Dendritic cell treated with granulocyte-macrophage colony-stimulating factor and Interleukin-4, amounts not matched to agents 40 ng/mL and 50 ng/mL, for 4 days (primary cell): ENCODE results near the gene CHGA.

Source experiments
- H3K27ac Mint-ChIP-seq: one replicate; pipeline ENCODE4 v1.8.0; 2022; ENCODE audit warnings: mild to moderate bottlenecking, mixed read lengths
- H3K27me3 Mint-ChIP-seq: one replicate; pipeline ENCODE4 v1.8.0; 2022; ENCODE audit warnings: mild to moderate bottlenecking, mixed read lengths
- H3K36me3 Mint-ChIP-seq: one replicate; pipeline ENCODE4 v1.8.0; 2022; ENCODE audit warnings: low read depth, mixed read lengths
- H3K4me1 Mint-ChIP-seq: one replicate; pipeline ENCODE4 v1.8.0; 2022; ENCODE audit warnings: low read depth, mixed read lengths
- H3K4me3 Mint-ChIP-seq: one replicate; pipeline ENCODE4 v1.8.0; 2022; ENCODE audit warnings: mild to moderate bottlenecking, moderate library complexity, mixed read lengths
- H3K9me3 Mint-ChIP-seq: one replicate; pipeline ENCODE4 v1.8.0; 2022; ENCODE audit warnings: mixed read lengths
- intact Hi-C: fragments of 100-400 bp; cut with micrococcal nuclease; formaldehyde crosslinking; loops from one replicate; pipeline ENCODE4 v1.15.0; 2022

CHGA gene

DNA sequence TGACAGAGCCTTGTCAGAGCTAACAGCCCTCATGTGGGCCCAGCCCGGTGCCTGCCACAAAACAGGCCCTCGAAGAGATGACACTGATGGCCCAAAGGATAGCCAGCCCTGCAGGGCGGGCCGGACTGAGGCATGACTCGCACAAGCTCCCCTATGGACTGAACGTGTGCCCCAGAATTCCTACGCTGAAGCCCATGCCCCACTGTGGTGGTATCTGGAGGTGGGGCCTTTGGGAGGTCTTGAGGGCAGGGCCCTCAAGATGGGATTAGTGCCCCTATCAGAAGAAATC is 38.6 kb downstream of the CHGA start:
- Mint-ChIP-seq H3K36me3 (peaks cover 66% of the 10 kb centered on the region), H3K27ac (no peak overlapping the region), H3K27me3 (no peaks in the 10 kb centered on the region), H3K4me3 (no peak overlapping the region), H3K4me1 (peaks cover 24% of the 10 kb centered on the region), H3K9me3 (no peaks in the 10 kb centered on the region)
- intact Hi-C loops: no loop called here

DNA sequence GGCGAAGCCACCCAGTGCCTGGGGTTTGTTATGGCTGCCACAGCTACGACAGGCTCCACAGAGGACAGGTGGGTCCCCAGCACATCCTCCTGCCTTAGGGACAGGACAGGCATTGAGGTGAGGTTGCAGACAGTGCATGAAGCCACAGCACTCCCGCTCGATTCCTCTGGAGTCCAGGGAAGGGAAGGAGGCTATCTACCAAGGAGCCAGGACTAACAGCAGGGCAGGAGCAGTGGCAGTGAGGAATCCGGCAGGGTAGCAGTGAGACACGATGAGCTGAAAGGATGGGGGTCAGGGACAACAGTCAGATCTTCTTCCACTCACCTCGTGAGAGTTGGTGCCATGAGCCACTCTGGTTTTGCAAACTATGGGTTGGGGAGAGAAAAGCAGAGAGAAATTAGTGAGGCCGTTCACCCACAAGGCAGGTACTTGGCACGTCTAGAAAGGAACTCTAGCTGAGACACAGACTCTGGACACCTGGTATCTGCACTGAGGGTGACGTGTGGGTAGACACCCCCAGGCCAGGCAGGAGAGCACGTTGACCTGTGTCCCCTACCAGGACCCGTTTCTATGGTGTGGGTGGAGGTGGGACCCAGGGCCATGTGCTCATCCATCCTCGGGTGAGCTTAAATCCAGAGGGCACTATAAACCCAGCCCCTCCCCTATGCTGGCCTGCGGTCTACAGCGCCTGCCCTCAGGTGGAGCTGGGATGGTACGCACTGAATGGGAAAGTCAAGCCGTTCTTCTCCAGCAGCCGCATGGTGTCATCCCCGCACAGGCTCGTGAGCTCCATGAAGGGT is 39.3 kb downstream of the CHGA start:
- no peak overlapping the region for H3K4me3 Mint-ChIP-seq
- intact Hi-C loops: no loop called here
- H3K27ac Mint-ChIP-seq: no peak overlapping the region
- H3K27me3 Mint-ChIP-seq: no peaks in the 10 kb centered on the region
- peaks cover 60% of the 10 kb centered on the region for H3K36me3 Mint-ChIP-seq
- peaks cover 30% of the 10 kb centered on the region for H3K4me1 Mint-ChIP-seq
- no peaks in the 10 kb centered on the region for H3K9me3 Mint-ChIP-seq

GRCh38 chr14:92962831-92963095 is 39.8 kb downstream of the CHGA start:
- Mint-ChIP-seq H3K36me3 (peaks cover 60% of the 10 kb centered on the region), H3K27me3 (no peaks in the 10 kb centered on the region), H3K27ac (no peak overlapping the region), H3K4me1 (peaks cover 34% of the 10 kb centered on the region), H3K4me3 (no peak overlapping the region), H3K9me3 (no peaks in the 10 kb centered on the region)
- intact Hi-C loops: no loop called here

DNA sequence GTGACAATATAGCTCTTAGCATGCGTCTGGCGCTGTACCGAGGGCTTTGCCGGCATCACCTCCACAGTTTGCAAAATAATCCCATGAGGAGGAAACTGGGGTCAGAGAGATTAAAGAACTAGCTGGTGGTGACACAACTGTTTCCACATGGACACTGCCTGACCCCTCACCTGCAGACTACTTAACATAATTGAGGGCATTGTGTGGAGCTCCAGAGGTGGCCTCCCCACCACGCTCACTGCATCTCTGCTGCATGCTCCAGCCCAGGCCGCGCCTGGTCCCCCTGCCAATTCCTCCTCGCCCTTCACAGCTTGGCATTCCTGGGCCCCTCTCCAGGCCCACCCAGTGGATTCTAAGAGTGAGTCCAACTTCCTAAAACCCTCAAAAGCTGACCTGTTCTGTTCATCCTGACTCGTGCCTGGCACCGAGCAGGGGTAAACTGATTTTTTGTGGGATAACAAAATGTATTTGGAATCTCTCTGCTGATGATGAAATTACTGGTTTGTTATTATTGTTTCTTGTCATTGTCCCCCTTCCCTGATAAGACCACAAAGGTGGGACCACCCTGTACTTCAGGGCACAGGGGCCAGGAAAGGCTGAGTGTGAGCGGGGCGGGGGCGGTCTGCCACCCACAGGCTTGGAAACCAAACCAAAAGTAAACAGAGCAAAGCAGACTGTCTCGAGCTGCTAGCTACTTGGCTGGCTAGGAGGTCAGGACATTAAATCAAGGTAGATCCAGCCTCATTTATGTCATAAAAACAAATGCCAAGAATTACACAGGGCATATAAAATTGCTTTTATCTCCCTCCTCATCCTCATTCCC is 40.6 kb downstream of the CHGA start:
- intact Hi-C loops: no loop called here
- Mint-ChIP-seq H3K36me3 (peaks cover 54% of the 10 kb centered on the region), H3K27me3 (no peaks in the 10 kb centered on the region), H3K27ac (no peak overlapping the region), H3K4me3 (no peak overlapping the region), H3K9me3 (no peaks in the 10 kb centered on the region), H3K4me1 (peaks cover 42% of the 10 kb centered on the region)

- H3K27me3 Mint-ChIP-seq: no peaks in the 10 kb centered on the region
- H3K36me3 Mint-ChIP-seq: peaks cover 53% of the 10 kb centered on the region
- H3K9me3 Mint-ChIP-seq: no peaks in the 10 kb centered on the region
- no peak overlapping the region for H3K27ac Mint-ChIP-seq
- H3K4me1 Mint-ChIP-seq: peaks cover 51% of the 10 kb centered on the region
- intact Hi-C loops: no loop called here
- no peak overlapping the region for H3K4me3 Mint-ChIP-seq
Observed at GRCh38 chr14:92964124-92965109, 41.5 kb downstream of the CHGA start.

DNA sequence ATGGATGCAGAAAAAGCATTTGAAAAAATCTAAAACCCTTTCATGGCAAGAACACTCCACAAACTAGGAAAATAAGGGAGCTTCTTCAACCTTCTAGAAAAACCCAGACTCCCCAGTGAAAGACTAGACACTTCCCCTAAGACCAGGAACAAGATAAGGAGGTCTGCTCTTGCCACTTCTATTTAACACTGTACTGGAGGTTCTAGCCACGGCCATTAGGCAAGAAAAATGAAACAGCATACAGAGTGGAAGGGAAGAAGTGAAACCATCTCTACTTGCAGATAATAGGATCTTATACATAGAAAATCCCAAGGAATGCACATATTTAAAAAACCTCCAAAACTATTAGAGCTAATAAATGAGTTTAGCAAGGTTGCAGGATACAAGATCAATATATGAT is 42.3 kb downstream of the CHGA start:
- Mint-ChIP-seq H3K4me1 (peaks cover 60% of the 10 kb centered on the region), H3K9me3 (no peaks in the 10 kb centered on the region), H3K4me3 (no peak overlapping the region), H3K27me3 (no peaks in the 10 kb centered on the region), H3K36me3 (peaks cover 50% of the 10 kb centered on the region), H3K27ac (no peak overlapping the region)
- intact Hi-C loops: no loop called here

- peaks cover 44% of the 10 kb centered on the region for H3K36me3 Mint-ChIP-seq
- H3K27me3 Mint-ChIP-seq: no peaks in the 10 kb centered on the region
- peaks cover 81% of the 10 kb centered on the region for H3K4me1 Mint-ChIP-seq
- H3K4me3 Mint-ChIP-seq: no peak overlapping the region
- intact Hi-C loops: no loop called here
- no peak overlapping the region for H3K27ac Mint-ChIP-seq
- H3K9me3 Mint-ChIP-seq: no peaks in the 10 kb centered on the region
Observed at GRCh38 chr14:92967346-92967926, 44.5 kb downstream of the CHGA start.

DNA sequence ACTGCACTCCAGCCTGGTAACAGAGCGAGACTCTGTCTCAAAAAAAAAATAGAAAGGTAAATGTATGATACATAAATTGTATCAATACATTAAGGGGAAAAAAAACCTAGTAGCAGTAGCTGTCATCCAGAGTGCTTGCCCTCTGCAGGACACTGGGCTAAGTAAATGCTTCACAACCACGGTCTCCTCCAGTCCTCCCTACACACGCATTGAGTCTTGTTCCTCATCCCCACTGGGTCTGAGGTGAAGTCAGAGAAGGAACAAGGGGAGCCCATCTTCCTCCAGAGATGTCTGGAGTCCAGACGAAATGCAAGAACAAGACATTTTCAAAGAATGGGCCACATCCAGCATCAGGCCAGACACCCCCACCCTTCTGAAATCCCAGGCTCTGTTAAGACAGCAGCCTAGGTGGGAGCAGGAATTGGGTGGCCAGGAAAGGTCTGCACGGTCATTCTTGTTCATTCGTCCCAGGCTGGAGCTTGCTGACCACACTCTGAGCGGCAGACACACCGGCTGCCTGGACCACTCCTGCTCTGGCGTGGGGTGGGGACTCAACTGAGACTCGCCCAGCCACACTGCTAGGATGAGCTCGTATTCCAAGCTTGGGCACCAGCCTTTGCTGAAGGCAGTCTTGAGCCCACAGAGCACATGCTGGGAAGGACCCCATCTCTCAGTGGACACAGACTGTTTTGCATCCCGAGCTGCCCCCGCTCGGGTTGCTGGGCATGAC is 45.5 kb downstream of the CHGA start:
- intact Hi-C loops: no loop called here
- Mint-ChIP-seq H3K27ac (peak overlapping the region; percentile 45), H3K36me3 (peaks cover 47% of the 10 kb centered on the region), H3K27me3 (no peaks in the 10 kb centered on the region), H3K4me3 (no peak overlapping the region), H3K9me3 (no peaks in the 10 kb centered on the region), H3K4me1 (peaks cover 91% of the 10 kb centered on the region)

DNA sequence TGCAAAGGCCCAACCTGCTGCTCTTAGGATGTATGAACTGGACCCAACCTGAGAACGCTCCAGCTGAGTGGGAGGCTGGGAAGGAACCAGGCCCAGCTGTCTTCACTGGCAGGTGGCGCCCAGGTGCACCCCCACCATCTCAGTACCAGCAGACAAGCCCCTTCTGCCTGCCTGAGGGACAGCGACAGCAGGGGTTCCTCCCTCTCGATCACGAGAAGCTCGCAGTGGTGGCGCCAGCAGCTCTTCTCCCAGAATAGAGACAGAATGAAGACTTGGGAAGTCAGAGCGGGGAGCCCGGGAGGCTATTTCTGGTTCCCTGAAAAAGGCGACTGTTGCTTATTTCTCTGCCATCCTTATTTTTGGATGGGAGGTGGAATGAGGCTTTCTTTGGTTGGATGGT is 46.5 kb downstream of the CHGA start:
- no peaks in the 10 kb centered on the region for H3K9me3 Mint-ChIP-seq
- no peaks in the 10 kb centered on the region for H3K27me3 Mint-ChIP-seq
- H3K36me3 Mint-ChIP-seq: peaks cover 57% of the 10 kb centered on the region
- intact Hi-C loops: no loop called here
- peaks cover 91% of the 10 kb centered on the region for H3K4me1 Mint-ChIP-seq
- no peak overlapping the region for H3K4me3 Mint-ChIP-seq
- H3K27ac Mint-ChIP-seq: peak overlapping the region; percentile 45

- intact Hi-C loops: loop anchor here (10.0 kb wide), 1 partner anchor 65 kb away; no protein-coding TSS in a partner anchor
- no peaks in the 10 kb centered on the region for H3K9me3 Mint-ChIP-seq
- no peak overlapping the region for H3K4me3 Mint-ChIP-seq
- H3K36me3 Mint-ChIP-seq: peaks cover 61% of the 10 kb centered on the region
- peaks cover 91% of the 10 kb centered on the region for H3K4me1 Mint-ChIP-seq
- peak overlapping the region; percentile 45 for H3K27ac Mint-ChIP-seq
- no peaks in the 10 kb centered on the region for H3K27me3 Mint-ChIP-seq
Observed at GRCh38 chr14:92969871-92970270, 46.9 kb downstream of the CHGA start.

DNA sequence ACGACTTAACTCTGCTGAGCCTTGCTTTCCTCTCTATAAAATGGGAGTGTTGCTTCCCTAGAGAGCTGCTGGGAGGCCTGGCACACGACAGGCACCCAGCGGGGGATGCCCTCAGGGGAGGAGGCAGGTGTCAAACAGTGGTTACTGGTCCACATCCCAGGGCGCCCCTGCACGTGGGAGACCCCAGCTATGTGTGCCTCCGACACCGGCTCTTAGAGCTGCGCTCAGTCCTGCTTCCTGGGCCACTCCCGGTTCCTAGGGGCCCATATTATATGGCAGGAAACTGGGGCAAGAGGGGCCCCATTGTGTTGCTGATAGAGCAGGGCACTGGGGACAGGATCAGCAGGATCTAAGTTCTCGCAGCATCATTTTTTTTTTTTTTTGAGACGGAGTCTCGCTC is 47.3 kb downstream of the CHGA start:
- Mint-ChIP-seq H3K4me1 (peaks cover 91% of the 10 kb centered on the region), H3K27ac (no peak overlapping the region), H3K9me3 (peaks cover under 1% of the 10 kb centered on the region), H3K4me3 (no peak overlapping the region), H3K27me3 (no peaks in the 10 kb centered on the region), H3K36me3 (peaks cover 65% of the 10 kb centered on the region)
- intact Hi-C loops: loop anchor here (10.0 kb wide), 1 partner anchor 65 kb away; no protein-coding TSS in a partner anchor

GRCh38 chr14:92971601-92972180 is 48.7 kb downstream of the CHGA start:
- Mint-ChIP-seq H3K36me3 (peaks cover 79% of the 10 kb centered on the region), H3K4me3 (no peak overlapping the region), H3K4me1 (peaks cover 87% of the 10 kb centered on the region), H3K27ac (peak overlapping the region; percentile 68), H3K9me3 (peaks cover 12% of the 10 kb centered on the region), H3K27me3 (no peaks in the 10 kb centered on the region)
- intact Hi-C loops: loop anchor here (10.0 kb wide), 1 partner anchor 63 kb away; no protein-coding TSS in a partner anchor
